Measurements from ENCODE around the gene MT1H. TPM values are rescaled to one million over a fixed set of nuclear protein-coding genes. Genes with fewer than 3 reads are reported as not detected.
"Not testable (repeated sequence)": the region's sequence is repeated elsewhere in the genome, so short reads cannot be mapped to it uniquely, and the experiment has no call there.

The MT1H gene
- not detected in 2 replicates for total RNA-seq (2022)
- Bru-seq, nascent RNA: not detected
- BruChase-seq, experiment 1, labeled RNA remaining after a 6-hour chase: not detected
- BruChase-seq, experiment 2, labeled RNA remaining after a 2-hour chase: not detected
- long read RNA-seq: 0 reads

- Mint-ChIP-seq H3K36me3 (ENCODE audit: insufficient read depth, unreplicated experiment) (no peaks in the 10 kb centered on the region), H3K4me3 (ENCODE audit: unreplicated experiment) (no peak within 1 kb of the TSS), H3K27ac (ENCODE audit: low read depth, unreplicated experiment) (no peak within 1 kb of the TSS), H3K9me3 (ENCODE audit: unreplicated experiment) (no peaks in the 10 kb centered on the region), H3K4me1 (ENCODE audit: insufficient read depth, unreplicated experiment) (no peaks in the 10 kb centered on the region), H3K27me3 (ENCODE audit: insufficient read depth, unreplicated experiment) (peaks cover 9% of the 10 kb centered on the region)
- BruUV-seq (replicated peaks): no TSS peak
- ChIA-PET CTCF (interaction anchor here (0.6 to 1.7 kb wide), 4 partner anchors 33 to 136 kb away, joined by 3 to 5 read pairs (median 3); no protein-coding TSS in a partner anchor), POLR2A (no interaction called here)
- intact Hi-C loops (cut with micrococcal nuclease): no loop called here
- TF ChIP-seq CTCF (IDR thresholded peaks at IDR 0.05; ENCODE audit: unreplicated experiment): no peak
- DNase-seq (ENCODE audit: unreplicated experiment): no peak
These were observed at the start of gene MT1H for GRCh38 chr16:56669005-56669839. Gene MT1H (plus strand): TSS chr16:56669814. CDS start chr16:56669885, 71 bp downstream.

GRCh38 chr16:56620339-56620897 lies 49.2 kb upstream of the MT1H start:
- intact Hi-C loops (cut with micrococcal nuclease): no loop called here

GRCh38 chr16:56621665-56622445 lies 47.8 kb upstream of the MT1H start:
- ChIA-PET POLR2A (interaction anchor here (9.1 to 15.3 kb wide), 2 partner anchors 12 to 61 kb away, joined by 444 to 1404 read pairs; partner anchors contain the start of genes MT1X and MT2A), CTCF (interaction anchor here (0.7 to 0.9 kb wide), 2 partner anchors 10 to 21 kb away, joined by 3 read pairs; no protein-coding TSS in a partner anchor)
- H3K27me3 Mint-ChIP-seq (ENCODE audit: insufficient read depth, unreplicated experiment); H3K4me1 Mint-ChIP-seq (ENCODE audit: insufficient read depth, unreplicated experiment); BruUV-seq (replicated peaks); H3K9me3 Mint-ChIP-seq (ENCODE audit: unreplicated experiment); DNase-seq (ENCODE audit: unreplicated experiment); H3K4me3 Mint-ChIP-seq (ENCODE audit: unreplicated experiment); H3K27ac Mint-ChIP-seq (ENCODE audit: low read depth, unreplicated experiment); intact Hi-C loops (cut with micrococcal nuclease): not testable (repeated sequence)
- peaks cover 19% of the 10 kb centered on the region for H3K36me3 Mint-ChIP-seq (ENCODE audit: insufficient read depth, unreplicated experiment)

More at GRCh38 chr16:56620339-56620897, 49.2 kb upstream of the MT1H start:
- H3K27me3 Mint-ChIP-seq (ENCODE audit: insufficient read depth, unreplicated experiment): no peaks in the 10 kb centered on the region
- H3K27ac Mint-ChIP-seq (ENCODE audit: low read depth, unreplicated experiment): no peak overlapping the region
- POLR2A ChIA-PET: interaction anchor here (9.1 to 15.3 kb wide), 2 partner anchors 11 to 62 kb away, joined by 444 to 1404 read pairs; partner anchors contain the start of genes MT1X and MT2A
- CTCF ChIA-PET: no interaction called here
- H3K4me3 Mint-ChIP-seq (ENCODE audit: unreplicated experiment): no peak overlapping the region
- peaks cover 7% of the 10 kb centered on the region for H3K36me3 Mint-ChIP-seq (ENCODE audit: insufficient read depth, unreplicated experiment)
- peaks cover 8% of the 10 kb centered on the region for H3K4me1 Mint-ChIP-seq (ENCODE audit: insufficient read depth, unreplicated experiment)
- H3K9me3 Mint-ChIP-seq (ENCODE audit: unreplicated experiment): no peaks in the 10 kb centered on the region
- BruUV-seq (replicated peaks): no TSS peak
- no peak for TF ChIP-seq CTCF (IDR thresholded peaks at IDR 0.05; ENCODE audit: unreplicated experiment)
- no peak for DNase-seq (ENCODE audit: unreplicated experiment)

- H3K4me1 Mint-ChIP-seq (ENCODE audit: insufficient read depth, unreplicated experiment); H3K27ac Mint-ChIP-seq (ENCODE audit: low read depth, unreplicated experiment); H3K27me3 Mint-ChIP-seq (ENCODE audit: insufficient read depth, unreplicated experiment); BruUV-seq (replicated peaks); intact Hi-C loops (cut with micrococcal nuclease); DNase-seq (ENCODE audit: unreplicated experiment); H3K4me3 Mint-ChIP-seq (ENCODE audit: unreplicated experiment); H3K9me3 Mint-ChIP-seq (ENCODE audit: unreplicated experiment): not testable (repeated sequence)
- peaks cover 30% of the 10 kb centered on the region for H3K36me3 Mint-ChIP-seq (ENCODE audit: insufficient read depth, unreplicated experiment)
- CTCF ChIA-PET: interaction anchor here (0.9 to 1.4 kb wide), 4 partner anchors 8 to 79 kb away, joined by 3 to 6 read pairs (median 5); partner anchors contain the start of gene MT1X
- POLR2A ChIA-PET: interaction anchor here (0.7 to 15.3 kb wide), 5 partner anchors 14 to 79 kb away, joined by 4 to 1404 read pairs (median 60); partner anchors contain the start of genes MT1F, MT1X and MT2A
These were observed 46.4 kb upstream of the MT1H start for GRCh38 chr16:56623184-56623583.

All from MCF 10A (cell line).